ENCODE measurements around the gene FAM167B. TPM values are rescaled to one million over a fixed set of nuclear protein-coding genes. Genes with fewer than 3 reads are reported as not detected.

FAM167B gene
- total and polyA plus RNA-seq, 3 donors from 2014 or later: 0.99 to 1.6 (median 1.6) TPM

DNA sequence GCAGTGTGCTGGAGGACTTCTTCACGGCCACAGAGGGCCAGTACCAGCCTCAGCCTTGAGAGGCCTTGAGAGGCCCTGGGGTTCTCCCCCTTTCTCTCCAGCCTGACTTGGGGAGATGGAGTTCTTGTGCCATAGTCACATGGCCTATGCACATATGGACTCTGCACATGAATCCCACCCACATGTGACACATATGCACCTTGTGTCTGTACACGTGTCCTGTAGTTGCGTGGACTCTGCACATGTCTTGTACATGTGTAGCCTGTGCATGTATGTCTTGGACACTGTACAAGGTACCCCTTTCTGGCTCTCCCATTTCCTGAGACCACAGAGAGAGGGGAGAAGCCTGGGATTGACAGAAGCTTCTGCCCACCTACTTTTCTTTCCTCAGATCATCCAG lies 38.6 kb downstream of the FAM167B start:
- Histone ChIP-seq H3K36me3 (ENCODE audit: low read depth, missing control alignments) (no peaks in the 10 kb centered on the region), H3K4me1 (no peaks in the 10 kb centered on the region), H3K4me3 (no peak overlapping the region), H3K9me3 (no peaks in the 10 kb centered on the region), H3K27me3 (no peaks in the 10 kb centered on the region), H3K27ac (no peak overlapping the region)
- no peak for TF ChIP-seq POLR2A (IDR thresholded peaks at IDR 0.05)
- TF ChIP-seq, protein P1, sequence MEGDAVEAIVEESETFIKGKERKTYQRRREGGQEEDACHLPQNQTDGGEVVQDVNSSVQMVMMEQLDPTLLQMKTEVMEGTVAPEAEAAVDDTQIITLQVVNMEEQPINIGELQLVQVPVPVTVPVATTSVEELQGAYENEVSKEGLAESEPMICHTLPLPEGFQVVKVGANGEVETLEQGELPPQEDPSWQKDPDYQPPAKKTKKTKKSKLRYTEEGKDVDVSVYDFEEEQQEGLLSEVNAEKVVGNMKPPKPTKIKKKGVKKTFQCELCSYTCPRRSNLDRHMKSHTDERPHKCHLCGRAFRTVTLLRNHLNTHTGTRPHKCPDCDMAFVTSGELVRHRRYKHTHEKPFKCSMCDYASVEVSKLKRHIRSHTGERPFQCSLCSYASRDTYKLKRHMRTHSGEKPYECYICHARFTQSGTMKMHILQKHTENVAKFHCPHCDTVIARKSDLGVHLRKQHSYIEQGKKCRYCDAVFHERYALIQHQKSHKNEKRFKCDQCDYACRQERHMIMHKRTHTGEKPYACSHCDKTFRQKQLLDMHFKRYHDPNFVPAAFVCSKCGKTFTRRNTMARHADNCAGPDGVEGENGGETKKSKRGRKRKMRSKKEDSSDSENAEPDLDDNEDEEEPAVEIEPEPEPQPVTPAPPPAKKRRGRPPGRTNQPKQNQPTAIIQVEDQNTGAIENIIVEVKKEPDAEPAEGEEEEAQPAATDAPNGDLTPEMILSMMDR (IDR thresholded peaks at IDR 0.05): no peak
- WGBS, 2 donors: 84 to 96% methylated on average over 3 of the region's 3 CpGs
- intact Hi-C loops (cut with DNase I; ENCODE audit: low total_unique reads): no loop called here
- no peak for DNase-seq

DNA sequence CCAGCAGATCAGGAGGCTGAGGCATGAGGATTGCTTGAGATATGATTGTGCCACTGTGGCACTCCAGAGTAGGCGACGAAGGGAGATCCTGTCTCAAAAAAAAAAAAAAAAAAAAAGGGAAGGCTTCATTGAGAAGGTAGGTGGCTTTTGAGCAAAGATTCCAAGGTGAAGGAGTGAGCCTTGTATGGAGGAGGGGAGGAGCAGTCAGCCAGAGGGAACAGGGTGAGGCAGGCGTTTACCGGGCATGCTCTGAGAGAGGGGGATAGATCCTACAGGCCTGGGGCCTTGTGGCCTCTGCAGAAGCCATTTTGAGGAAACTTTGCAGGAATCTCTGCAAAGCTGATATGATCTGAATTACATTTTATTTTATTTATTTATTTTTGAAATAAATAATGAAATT lies 39.7 kb downstream of the FAM167B start:
- Histone ChIP-seq H3K36me3 (ENCODE audit: low read depth, missing control alignments) (no peaks in the 10 kb centered on the region), H3K27ac (no peak overlapping the region), H3K27me3 (no peaks in the 10 kb centered on the region), H3K9me3 (no peaks in the 10 kb centered on the region), H3K4me1 (no peaks in the 10 kb centered on the region), H3K4me3 (no peak overlapping the region)
- 92 to 94% methylated on average over 4 of the region's 4 CpGs for WGBS, 2 donors
- intact Hi-C loops (cut with DNase I; ENCODE audit: low total_unique reads): no loop called here
- TF ChIP-seq POLR2A (IDR thresholded peaks at IDR 0.05): no peak
- TF ChIP-seq, protein P1 (IDR thresholded peaks at IDR 0.05): no peak
- DNase-seq: no peak

DNA sequence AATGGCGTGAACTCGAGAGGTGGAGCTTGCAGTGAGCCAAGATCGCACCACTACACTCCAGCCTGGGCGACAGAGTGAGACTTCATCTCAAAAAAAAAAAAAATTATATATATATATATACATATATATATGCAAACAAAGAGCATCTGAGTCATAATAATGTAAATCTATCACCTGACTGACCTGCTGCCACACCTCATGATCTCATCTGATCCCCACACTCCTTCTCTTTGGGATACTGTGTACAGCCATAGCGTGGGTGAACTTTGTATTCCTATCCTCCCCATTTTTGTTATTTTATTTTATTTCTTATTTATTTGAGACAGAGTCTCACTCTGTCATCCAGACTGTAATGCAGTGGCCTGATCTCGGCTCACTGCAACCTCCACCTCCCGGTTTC lies 42.2 kb downstream of the FAM167B start:
- no peaks in the 10 kb centered on the region for H3K36me3 ChIP-seq (ENCODE audit: low read depth, missing control alignments)
- no peak for TF ChIP-seq POLR2A (IDR thresholded peaks at IDR 0.05)
- TF ChIP-seq, protein P1 (IDR thresholded peaks at IDR 0.05): no peak
- no peaks in the 10 kb centered on the region for H3K9me3 ChIP-seq
- intact Hi-C loops (cut with DNase I; ENCODE audit: low total_unique reads): no loop called here
- WGBS, 2 donors: 91 to 98% methylated on average over 7 of the region's 7 CpGs
- H3K27ac ChIP-seq: no peak overlapping the region
- no peaks in the 10 kb centered on the region for H3K4me1 ChIP-seq
- no peaks in the 10 kb centered on the region for H3K27me3 ChIP-seq
- H3K4me3 ChIP-seq: no peak overlapping the region
- no peak for DNase-seq

DNA sequence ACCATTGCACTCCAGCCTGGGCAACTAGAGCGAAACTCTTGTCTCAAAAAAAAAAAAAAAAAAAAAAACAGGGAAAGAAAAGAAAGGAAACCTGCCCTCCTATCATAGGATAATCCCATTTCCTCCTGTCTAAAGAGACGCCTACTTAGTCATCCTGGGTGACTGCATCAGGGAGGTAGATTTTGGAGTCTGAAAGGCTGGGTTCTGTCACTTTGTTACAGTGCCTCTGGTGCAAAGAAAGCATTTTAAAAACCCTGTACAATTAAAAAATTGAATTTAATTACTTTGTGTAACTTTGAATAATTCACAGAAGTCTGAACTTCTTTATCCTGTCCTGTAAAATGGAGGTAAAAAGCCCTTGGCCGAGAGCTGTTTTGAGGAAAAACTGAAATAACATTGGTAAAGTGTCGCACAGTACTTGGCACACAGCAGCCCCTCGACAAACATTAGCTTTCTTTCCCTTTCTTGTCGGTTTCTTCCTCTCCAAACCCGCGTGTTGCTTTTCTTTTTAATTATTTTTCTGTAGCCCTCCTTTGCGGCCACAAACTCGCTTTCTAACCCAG lies 44.2 kb downstream of the FAM167B start:
- H3K9me3 ChIP-seq: no peaks in the 10 kb centered on the region
- no peaks in the 10 kb centered on the region for H3K27me3 ChIP-seq
- H3K4me3 ChIP-seq: peak overlapping the region; percentile 96 to 98
- 47 to 48% methylated on average over 10 of the region's 10 CpGs for WGBS, 2 donors
- peak overlapping the region; percentile 89 to 90 for H3K27ac ChIP-seq
- H3K36me3 ChIP-seq (ENCODE audit: low read depth, missing control alignments): no peaks in the 10 kb centered on the region
- H3K4me1 ChIP-seq: no peaks in the 10 kb centered on the region
- intact Hi-C loops (cut with DNase I; ENCODE audit: low total_unique reads): no loop called here
- TF ChIP-seq, protein P1 (IDR thresholded peaks at IDR 0.05): no peak
- no peak for TF ChIP-seq POLR2A (IDR thresholded peaks at IDR 0.05)
- no peak for DNase-seq
